ENCODE data around the gene BRD9.

The BRD9 gene

DNA sequence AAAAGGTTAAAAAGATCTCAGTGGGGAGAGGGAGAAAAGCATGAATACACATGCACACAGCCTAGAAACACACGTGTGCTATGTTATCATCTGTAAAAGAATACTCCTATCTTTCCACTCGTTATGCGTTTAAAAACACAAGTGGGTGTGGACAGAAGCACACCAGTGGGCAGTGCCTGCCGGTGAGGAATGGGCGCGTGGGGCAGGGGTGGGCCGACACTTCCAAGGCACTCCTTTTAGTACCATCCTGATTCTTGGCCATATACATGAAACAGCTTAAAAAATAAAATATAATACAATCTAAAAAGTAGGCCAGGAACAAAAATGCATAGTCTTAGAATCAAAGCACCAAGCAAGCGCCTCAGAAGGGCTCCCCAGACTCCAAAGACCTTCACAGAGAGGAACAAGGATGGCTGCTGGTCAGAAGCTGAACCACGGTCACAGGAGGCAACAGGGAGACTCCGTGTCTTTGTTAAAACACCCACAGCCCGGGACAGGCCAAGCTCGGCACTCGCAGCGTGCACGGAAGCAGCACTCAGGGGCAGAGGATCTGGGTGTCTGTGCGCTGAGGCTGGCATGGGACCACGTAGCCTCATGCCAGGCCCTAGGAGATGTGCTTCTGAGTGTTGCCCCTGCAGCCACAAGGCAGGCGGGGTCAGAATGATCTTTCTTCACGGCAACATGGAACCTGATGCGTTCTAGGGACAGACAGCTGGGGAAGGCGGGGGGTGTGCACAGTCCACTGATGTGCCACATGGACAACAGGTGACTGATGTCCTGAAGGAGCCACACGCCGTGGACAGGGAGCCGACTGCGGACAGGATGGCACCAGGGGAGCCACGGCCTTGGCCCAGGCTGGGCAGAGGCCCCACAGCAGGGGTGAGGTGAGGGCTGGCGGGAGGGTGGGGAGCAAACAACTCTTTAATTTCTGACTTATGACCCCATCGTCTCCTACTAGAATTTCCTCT is 15.9 kb downstream of the BRD9 start:
- DNase-seq, result no peak

DNA sequence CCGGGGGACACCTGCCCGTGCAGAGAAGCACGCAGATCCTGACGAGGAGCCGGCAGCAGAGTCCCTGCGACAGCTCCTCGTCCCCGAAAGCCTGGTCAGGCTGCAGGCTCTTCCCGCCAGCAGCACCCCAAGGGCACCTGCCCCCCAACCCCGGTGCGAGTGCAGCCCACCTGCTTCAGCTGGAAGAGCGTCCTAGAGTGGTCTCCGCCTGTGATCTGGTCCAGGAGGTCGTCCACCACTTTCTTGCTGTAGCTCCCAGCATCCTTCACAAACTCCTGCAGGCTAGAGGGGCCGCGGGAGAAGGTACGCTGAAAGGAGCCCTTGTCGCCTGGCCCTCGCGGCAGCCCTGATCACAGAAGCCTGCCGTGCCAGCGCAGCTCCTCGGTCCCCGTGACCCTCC is 16.7 kb downstream of the BRD9 start:
- DNase-seq, result no peak

DNA sequence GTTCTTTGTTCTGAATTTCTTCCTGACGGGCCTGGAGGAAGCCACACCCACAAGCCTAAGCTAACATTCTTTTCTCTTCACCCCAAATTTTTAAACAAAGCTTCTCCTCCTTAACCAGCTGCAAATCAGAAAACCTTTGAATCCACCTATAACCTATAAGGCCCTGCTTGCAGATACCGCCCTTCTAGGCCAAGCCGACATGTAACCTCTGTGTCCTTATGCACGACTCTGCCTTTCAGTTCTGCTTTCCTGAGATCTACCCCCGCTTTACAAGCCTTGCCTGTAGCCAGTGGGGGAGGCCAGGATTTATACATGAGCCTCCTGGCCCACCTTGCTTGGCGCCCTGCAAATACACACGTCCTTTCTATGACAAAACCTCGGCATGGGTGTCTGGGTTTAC is 19.3 kb downstream of the BRD9 start:
- DNase-seq, result no peak

DNA sequence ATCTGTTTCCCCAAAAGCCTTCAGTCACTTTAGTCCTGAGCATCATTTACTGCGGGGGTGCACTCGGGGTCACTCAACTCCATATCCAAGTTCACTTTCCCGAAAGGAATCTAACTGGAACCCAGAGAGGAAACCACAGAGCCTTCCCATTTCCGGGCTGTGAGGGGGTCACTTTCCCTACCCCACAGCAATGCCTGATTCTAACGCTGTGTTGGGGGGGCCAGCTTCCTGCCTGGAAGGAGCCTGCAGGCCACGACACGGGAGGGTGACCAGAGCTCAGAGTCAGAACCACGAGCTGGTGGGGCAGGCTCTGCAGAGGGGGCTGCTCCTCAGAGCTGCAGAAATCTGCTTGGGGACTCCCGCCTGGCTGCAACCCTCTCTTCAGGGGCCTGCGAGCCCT is 20.3 kb downstream of the BRD9 start:
- DNase-seq, result no peak

DNA sequence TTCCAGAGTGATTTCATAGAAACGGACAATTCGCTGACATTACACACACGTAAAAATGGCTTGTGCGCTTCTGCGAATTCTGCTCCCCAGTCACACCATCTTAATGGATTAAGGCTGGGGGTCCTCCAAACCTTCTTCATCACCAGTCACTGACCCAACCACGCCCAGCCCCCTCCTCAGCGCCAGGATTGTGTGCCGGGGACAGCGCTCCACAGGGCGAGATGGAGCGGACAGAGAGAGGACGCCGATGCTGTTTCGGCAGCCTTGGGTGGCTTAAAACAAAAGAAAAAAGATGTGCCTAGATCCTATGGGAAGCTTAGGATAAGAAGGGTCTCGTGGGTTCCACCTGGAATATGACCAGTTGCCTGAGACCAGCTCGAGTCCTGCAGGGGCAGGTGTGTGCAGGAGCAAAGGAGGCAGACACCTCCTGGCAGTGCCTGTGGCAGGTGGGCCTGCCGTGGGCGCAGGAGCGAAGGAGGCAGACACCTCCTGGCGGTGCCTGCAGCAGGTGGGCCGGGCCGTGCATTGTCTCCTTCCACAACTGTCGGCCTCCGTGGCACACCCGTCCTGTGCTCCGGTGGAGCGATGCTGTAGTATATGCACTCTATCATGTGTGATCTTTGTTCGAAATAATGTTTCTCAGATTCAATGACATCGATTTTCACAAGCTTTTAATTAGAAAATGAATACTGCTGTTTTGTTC is 20.9 kb downstream of the BRD9 start:
- no peak for DNase-seq

DNA sequence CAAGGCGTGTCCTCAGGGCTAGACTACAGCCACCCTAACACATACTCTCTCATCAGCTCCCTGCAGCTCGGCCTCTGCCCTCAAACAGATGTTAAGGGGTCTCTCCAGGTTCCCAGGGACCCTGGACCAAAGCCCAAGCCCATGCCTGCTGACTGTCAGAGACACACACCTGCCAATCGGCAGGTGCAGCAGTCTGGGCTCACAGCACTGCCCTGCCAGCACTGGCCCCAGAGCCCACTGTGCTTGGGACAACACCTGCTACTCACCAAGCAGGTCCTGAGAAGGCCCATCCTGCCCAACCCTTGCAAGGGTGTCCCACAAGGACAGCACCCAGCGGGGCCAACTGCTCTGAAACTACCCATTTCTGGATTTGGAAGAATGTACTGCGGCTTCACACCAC is 21.6 kb downstream of the BRD9 start:
- DNase-seq, result no peak

DNA sequence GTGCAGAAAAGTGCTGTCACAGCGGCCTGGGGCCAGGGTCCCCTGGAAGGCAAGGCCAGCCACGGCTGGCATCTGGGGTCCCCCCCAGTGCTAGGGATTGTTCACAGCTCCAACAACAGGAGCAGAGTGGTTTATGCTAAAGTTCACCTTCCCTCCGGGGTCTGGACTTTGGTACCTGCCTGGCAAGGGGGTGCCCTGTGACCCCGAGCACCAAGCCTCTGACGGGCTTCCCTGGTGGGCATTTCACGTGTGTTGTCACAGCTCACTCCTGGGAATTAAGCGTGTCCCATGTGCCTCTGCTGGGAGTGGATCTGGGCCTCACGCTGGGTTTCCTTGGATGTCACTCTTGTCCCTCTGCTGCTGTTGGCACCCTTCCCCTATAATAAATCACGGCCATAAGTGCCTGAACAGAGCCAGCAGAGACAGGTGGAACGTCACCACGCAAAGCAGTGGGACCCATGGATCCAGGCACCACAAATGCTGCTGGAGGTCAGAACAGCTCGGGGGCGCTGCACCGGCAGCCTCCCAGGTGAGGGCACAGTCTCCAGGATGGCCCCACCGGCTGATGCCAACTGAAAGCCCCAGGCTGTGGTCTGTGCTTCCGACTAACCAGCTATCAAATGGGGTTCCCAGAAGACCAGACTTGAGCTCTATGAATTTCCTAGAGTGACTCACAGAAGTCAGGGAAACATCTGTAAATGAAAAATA is 24.0 kb downstream of the BRD9 start:
- no peak for DNase-seq

DNA sequence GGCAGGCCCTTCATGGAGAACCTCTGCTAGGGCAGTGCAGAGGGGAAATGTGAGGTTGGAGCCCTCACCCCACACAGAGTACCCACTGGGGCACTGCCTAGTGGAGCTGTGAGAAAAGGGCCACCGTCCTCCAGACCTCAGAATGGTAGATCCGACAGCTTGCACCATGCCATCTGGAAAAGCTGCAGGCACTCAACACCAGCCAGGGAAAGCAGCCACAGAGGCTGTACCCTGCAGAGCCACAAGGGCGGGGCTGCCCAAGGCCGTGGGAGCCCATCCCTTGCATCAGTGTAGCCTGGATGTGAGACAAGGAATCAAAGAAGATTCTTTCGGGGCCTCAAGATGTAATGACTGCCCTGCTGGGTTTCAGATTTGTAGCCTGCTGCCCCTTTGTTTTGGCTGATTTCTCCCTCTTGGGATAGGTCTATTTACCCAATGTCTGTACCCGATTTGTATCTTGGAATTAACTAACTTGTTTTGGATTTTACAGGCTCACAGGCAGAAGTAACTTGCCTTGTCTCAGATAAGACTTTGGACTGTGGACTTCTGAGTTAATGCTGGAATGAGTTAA is 25.2 kb downstream of the BRD9 start:
- DNase-seq, result no peak

DNA sequence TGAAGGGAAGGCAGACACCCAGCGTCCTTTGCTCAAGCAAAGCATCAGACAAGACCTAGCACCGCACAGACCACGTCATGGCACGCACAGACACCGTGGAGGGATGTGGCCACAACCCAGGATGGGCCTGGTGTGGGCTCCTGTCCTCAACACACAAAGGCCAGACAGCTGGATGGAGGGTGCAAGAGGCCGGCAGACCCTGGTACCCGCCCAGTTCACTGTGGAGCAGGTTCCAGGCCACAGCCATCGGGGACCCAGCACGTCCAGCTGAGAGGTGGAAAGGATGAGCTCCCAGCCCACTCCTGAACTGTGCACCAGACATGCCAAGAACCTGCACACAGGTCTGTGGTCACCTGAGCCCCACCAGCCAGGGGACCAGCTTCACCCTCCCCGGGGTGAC is 26.8 kb downstream of the BRD9 start:
- no peak for DNase-seq

DNA sequence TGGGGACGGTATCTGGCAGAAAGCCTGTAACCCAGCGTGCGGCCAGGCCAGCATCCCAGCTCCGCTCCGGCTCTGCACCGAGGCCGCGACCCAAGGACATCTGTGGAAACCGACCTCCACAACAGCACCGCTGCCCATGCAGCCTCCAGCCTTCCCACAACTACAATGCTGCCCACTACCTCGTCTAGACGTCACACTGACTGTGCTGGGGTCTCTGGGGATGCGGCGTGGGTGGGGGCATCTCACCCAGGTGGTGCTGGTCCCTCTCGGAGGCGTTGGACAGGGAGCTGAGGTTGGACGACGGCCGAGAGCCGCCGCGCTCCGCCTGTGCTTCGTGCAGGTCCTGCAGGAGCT is 27.5 kb downstream of the BRD9 start:
- no peak for DNase-seq

DNA sequence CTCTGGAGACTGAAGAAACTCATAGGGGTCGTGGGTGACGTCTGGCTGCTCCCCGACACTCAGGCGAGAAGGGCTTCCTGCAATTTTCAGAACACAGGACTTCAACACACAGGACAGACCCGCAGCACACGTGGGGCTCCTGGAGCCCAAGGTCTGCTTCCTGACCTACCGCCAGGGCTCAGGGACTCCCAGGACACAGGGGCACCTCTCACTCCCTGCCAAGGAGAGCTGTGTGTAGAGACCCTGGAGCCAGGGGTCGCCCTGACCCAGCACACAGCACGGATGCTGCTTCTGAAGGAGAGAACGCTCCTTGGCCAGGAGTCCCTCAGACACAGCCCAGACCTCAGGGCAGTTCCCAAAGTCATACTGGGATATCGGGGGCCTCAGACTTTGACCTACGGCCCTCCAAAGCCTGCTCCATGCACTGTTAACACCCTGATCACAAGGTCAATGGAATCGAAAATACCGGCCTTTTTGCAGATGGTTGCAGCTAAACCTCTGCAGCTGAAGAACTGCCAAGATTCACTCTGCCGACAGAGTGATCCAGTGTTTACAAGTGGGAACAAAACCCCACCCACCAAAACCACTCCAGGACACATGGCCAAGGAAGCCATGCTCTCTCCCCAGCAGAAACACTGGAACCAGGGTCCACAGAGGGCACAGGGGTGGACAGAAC is 28.0 kb downstream of the BRD9 start:
- DNase-seq, result no peak

DNA sequence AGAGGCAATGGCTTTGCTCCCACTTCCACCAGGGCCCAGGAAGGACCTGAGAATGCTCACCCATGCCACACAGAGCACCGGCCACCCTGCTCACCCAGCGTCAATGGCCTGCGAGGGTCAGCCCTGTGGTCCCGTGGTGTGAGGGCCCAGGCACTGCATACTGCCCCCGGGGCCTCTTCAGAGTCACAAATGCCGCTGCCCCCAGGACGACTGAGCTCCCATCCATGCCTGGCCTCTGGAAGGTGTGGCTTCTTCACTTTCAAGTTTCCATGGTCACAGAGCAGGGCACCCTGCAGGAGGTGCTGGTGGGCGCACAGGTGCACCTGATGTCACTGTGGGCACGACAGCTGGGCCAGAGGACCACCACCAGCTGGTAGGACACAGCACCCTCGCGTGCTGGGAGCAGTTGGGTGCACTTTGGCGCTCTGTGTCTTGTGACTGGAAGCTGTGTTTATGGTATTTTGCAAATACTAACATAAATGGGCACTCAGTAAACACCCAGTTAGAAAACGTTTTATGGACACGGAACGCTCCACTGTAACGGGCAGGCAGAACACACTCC is 29.3 kb downstream of the BRD9 start:
- no peak for DNase-seq

DNA sequence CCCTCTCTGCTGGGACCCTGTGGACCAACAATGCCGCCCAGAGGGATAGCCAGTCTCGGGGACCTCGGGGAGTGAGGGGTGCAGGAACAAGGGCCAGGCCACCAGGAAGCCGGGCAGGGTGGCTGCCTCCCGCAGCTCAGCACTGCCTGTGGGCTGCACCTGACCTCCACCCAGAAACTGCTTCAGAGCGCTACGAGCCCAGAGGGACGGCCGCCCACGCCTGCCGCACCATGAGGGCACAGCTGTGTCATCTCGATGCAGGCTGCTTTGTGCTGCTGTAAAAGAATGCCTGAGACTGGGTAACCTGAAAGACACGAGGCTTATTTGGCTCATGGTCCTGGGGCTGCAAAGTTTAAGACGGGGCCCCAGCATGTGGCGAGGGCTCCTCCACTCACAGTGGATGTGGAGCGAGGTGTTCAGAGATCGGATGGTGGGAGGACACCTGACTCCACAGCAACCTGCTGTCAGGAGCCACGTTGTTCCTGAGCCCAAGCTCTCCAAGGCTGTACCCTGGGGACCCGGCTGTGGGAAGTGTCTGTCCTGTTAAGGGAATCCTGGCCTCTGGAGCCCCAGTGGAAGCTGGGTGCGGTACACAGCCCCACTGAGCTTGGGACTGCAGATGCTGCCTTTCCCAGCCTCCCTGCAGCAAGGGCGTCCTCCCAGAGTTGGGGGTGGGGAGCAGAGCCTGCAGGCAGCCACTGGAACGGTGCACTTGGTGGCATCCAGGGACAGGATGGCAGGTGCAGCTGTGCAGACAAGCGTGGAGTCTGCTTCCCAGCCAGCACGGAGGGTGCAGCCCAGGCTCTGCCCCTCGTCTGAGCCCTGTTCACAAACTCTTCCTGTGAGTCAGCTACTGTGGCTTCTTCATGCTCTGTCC is 30.0 kb downstream of the BRD9 start:
- DNase-seq, result no peak

DNA sequence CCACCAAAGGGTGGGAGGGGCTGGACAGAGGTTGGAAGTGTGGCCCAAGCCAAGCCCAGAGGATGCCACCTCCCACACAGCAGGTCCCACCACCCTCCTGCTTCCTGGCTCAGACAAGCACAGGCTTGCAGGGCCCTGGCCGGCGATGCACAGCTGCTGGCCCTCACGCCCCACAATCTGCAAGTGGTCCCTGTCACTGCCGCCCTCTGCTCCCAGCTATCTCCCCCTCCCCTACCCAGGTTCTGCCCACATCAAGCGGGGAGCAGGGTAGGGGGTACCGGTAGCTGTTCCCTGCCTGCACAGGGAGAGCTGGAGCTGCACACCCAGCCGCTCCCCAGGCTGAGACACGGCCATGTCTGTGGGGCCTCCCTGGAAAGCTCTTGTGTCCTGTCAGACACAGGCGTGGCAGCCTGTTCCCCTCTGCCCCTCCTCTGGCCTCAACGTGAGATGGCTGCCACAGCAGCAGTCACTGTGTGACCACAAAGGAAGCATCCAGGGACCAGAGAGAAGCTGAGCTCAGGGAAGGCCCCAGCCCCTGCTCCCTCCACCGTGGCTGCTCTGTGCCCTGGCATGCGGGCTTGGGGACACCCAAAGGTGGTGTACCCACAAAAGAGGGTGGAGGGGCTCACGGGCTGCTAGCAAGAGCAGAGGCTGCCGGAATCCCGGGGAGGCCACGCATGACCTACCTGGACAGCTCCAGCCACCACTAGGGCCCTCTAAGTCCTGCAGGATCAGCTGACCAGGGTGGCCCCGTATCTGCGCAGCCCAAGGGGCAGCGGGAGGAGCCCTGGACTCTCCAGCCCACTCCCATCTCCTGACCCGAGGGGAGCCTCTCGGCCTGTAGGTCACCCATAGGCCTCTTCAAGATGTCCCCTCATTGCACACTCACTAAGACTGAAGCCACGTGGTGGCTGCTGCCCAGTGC is 30.9 kb downstream of the BRD9 start:
- no peak for DNase-seq

DNA sequence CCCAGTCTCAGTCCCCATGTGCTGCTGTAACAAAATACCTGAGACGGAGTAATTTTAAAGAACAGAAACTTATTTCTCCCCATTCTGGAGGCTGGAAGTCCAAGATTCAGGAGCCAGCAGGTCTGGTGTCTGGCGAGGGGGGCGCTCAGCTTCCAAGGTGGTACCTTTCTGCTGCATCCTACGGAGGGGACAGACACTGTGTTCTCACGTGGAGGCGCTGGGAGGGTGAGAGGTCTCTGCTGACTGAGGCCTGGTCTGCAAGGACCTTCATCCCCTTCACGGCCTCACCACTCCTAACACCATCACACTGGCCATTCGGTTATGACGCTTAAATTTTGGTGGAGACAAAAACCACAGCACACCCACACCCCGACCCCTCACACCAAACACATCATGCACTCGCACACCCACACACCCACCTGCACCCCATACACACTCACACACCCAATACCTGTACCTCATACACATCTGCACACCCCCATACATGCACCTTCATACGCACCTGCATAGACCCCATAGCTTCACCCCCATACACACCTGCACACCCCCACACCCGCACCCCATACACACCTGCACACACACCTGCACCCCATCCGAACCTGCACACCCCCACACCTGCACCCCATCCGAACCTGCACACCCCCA is 32.0 kb downstream of the BRD9 start:
- no peak for DNase-seq

DNA sequence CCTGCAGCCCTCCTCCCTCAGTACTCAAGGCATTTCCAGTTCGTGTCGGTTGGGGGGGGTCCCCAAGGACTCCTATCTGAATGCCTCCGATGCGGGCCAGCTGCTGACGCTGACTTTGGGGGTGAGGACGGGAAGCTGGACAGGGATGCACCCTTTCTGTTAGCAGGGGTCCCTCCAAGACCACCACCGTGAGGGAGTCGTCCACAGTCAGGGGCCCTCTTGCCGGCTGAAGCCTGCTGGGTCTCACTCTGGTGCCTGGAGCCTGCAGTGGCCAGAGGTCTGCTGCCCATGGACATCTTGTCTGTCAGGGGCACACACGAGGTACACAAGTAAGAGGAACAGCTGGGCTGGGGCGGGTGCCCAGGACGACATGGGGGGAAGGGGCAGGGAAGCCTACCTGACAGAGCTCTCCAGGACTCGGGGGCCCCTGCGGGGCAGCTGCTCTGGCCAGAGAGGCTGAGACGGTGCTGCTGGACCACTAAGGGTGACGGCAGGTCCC is 32.8 kb downstream of the BRD9 start:
- no peak for DNase-seq

DNA sequence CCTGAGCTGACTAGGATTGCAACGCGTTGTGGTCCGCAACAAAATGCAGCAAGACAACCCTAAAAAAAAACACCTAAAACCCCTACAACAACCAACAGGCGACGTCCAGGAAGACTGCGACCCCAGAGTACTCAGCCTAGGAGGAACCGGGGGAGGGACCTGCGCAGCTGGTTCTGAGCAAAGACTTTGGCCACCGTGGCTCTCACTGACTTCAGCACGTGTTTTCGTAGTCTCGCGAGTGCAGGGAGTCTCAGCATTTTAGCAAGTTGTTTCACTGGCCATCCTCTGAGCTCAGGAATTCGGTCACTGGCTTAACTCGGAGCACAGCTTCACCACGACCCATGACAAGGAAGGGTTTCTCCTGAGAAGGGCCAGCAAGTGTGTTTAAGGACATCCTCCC is 33.2 kb downstream of the BRD9 start:
- DNase-seq, result no peak

DNA sequence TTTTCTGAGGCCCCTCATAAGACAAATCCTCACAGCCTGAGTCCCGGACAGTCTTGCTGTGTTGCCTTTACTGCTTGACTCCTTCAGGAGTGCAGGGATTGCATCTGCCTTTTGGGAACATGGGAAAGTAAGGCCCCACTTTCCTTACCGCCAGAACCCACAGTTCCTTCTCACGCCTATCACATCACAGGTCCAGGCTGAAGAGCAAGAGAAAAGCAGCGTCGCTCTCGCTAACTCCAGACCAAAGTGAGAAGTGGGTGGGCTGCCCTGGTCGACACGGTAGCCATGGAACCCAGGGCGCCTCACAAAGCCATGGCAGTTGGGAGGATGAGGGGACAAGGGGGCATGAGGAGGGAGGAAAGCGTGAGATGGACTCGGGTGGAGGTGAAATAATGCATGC is 33.9 kb downstream of the BRD9 start:
- no peak for DNase-seq

Measured in CD4-positive, alpha-beta T cell treated with Interleukin-17A for 4 hours (primary cell).